Measurements from ENCODE around the gene FLT4.

DNA sequence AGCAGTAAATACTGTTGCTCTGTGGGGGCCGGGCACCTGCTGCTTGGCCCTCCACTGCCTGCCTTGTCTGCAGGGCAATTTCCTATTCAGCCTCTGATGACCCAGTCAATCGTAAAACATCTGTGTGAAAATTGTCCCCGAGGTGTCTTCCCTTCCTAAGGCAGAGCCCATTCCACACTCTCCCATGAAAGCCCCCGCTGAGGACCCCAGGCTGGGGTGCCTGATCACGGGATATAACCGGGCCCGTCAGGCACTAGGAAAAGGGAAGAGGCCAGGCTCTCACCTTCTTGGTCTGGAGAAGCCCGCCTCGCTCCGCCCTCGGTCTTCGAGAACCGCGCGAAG is 30.9 kb downstream of the FLT4 start:
- TF ChIP-seq, protein P1, sequence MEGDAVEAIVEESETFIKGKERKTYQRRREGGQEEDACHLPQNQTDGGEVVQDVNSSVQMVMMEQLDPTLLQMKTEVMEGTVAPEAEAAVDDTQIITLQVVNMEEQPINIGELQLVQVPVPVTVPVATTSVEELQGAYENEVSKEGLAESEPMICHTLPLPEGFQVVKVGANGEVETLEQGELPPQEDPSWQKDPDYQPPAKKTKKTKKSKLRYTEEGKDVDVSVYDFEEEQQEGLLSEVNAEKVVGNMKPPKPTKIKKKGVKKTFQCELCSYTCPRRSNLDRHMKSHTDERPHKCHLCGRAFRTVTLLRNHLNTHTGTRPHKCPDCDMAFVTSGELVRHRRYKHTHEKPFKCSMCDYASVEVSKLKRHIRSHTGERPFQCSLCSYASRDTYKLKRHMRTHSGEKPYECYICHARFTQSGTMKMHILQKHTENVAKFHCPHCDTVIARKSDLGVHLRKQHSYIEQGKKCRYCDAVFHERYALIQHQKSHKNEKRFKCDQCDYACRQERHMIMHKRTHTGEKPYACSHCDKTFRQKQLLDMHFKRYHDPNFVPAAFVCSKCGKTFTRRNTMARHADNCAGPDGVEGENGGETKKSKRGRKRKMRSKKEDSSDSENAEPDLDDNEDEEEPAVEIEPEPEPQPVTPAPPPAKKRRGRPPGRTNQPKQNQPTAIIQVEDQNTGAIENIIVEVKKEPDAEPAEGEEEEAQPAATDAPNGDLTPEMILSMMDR (conservative IDR thresholded peaks at IDR 0.05; ENCODE audit: low read length) = no peak
- no peak for TF ChIP-seq EZH2phosphoT487 (IDR thresholded peaks at IDR 0.05; ENCODE audit: borderline replicate concordance, low read depth, low read length)
